Fibroblast of lung (primary cell): ENCODE measurements around the gene DPP4.

ENCODE experiments used
- EZH2 ChIP-seq: IDR thresholded peaks from 2 replicates; pipeline ENCODE4 v1.5.1; 2012; ENCODE audit warnings: low read length, control low read depth, mild to moderate bottlenecking; ENCODE audit errors: missing control alignments
- TF ChIP-seq, protein P1 (sequence below), 2 donors: IDR thresholded peaks in 1 of 2; conservative IDR thresholded peaks in 1 of 2; 1 replicate in 1 of 2; 2 replicates in 1 of 2; pipeline ENCODE4 v1.5.1; 2011 to 2012; ENCODE audit warnings: low read length in 2 of 2, control low read depth in 1 of 2, inconsistent platforms in 1 of 2, low read depth in 1 of 2, mild to moderate bottlenecking in 1 of 2

DNA sequence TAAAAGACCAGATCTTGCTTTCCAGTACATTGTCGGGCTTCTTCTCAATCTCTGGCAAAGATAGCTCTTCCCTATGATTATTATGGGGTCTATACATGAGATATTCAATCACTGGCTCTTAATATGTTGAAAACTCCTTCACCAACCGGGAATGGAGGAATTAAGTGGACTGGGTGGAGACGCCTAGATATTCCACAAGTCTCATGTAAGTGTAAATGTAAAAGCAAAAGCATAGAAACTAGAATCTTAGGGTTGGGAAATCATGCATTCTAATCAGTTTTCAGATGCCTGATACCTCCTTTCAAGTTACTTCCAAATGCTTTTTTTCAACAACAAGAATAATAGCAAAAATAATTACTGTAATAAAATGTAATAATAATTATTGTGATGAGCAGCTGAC, 38.0 kb downstream of the DPP4 start:
- TF ChIP-seq, protein P1, sequence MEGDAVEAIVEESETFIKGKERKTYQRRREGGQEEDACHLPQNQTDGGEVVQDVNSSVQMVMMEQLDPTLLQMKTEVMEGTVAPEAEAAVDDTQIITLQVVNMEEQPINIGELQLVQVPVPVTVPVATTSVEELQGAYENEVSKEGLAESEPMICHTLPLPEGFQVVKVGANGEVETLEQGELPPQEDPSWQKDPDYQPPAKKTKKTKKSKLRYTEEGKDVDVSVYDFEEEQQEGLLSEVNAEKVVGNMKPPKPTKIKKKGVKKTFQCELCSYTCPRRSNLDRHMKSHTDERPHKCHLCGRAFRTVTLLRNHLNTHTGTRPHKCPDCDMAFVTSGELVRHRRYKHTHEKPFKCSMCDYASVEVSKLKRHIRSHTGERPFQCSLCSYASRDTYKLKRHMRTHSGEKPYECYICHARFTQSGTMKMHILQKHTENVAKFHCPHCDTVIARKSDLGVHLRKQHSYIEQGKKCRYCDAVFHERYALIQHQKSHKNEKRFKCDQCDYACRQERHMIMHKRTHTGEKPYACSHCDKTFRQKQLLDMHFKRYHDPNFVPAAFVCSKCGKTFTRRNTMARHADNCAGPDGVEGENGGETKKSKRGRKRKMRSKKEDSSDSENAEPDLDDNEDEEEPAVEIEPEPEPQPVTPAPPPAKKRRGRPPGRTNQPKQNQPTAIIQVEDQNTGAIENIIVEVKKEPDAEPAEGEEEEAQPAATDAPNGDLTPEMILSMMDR (conservative IDR thresholded peaks at IDR 0.05 in 1 of 2, IDR thresholded peaks at IDR 0.05 in 1 of 2; ENCODE audit: low read depth in 1 of 2, low read length in 2 of 2): no peak
- no peak for TF ChIP-seq EZH2
